Testis (tissue), 2 donors: ENCODE measurements around the gene PGF.

Experiments
- POLR2A ChIP-seq: fragments of 450-650 bp; IDR thresholded peaks from one replicate; pipeline ENCODE4 v1.6.1; 2017; ENCODE audit warnings: antibody characterized with exemption, mild to moderate bottlenecking, moderate library complexity
- TF ChIP-seq, protein P1 (sequence below), 3 experiments: fragments of 450-650 bp in 2 of 3; fragments of 200-600 bp in 1 of 3; sonication (generic) in 1 of 3; IDR thresholded peaks; one replicate each; pipeline ENCODE4 v1.5.1; 2016 to 2019; ENCODE audit warnings: antibody characterized with exemption in 3 of 3, mild to moderate bottlenecking in 2 of 3, moderate library complexity in 1 of 3

DNA sequence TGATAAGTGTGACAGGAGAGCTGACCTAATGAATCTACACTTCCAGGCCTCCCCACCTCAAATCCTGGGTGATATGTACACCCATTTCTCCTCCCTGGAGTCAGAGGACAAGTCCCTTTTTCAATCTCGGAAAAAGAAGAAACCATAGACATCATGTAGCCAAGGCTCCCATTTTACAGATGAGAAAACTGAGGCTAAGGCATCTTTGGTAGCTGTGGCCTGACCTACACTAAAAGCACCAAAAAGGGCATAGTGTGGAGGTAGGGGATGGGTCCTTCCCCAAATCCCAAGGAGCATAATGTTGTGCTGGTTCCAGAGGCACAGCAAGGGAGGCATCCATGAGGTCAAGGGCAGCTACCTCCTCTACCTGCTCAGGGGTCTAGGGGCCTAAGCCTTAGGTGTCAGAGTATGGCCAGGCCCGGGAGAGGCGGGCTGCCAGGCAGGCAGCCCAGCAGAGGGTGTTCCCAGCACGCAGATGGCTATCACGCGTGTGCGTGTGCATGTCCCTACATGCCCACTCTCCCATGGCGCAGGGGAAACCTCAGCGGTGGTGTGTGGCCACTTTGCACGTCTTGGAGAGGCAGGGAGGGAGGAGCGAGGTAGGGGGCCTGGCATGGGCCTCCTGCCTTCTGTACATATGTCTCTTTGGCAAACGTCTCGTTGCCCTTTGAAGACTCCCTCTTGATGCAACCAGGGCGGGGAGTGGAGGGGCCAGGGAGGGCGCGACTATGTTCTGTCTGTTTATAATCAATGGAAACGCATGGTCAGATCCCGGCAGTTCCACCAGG, 2.5 kb downstream of the PGF start:
- TF ChIP-seq, protein P1, sequence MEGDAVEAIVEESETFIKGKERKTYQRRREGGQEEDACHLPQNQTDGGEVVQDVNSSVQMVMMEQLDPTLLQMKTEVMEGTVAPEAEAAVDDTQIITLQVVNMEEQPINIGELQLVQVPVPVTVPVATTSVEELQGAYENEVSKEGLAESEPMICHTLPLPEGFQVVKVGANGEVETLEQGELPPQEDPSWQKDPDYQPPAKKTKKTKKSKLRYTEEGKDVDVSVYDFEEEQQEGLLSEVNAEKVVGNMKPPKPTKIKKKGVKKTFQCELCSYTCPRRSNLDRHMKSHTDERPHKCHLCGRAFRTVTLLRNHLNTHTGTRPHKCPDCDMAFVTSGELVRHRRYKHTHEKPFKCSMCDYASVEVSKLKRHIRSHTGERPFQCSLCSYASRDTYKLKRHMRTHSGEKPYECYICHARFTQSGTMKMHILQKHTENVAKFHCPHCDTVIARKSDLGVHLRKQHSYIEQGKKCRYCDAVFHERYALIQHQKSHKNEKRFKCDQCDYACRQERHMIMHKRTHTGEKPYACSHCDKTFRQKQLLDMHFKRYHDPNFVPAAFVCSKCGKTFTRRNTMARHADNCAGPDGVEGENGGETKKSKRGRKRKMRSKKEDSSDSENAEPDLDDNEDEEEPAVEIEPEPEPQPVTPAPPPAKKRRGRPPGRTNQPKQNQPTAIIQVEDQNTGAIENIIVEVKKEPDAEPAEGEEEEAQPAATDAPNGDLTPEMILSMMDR (IDR thresholded peaks at IDR 0.05) = no peak
- no peak for TF ChIP-seq POLR2A
